ENCODE data around the gene RAB1B. TPM values are rescaled to one million over a fixed set of nuclear protein-coding genes. Genes with fewer than 3 reads are reported as not detected.

Gene RAB1B
- total and polyA plus RNA-seq, 3 donors from 2014 or later: 63.2 to 180 (median 107) TPM

GRCh38 chr11:66266378-66267038 lies 1.9 kb upstream of the RAB1B start:
- 62 to 77% methylated on average over 14 to 19 of the region's 20 CpGs for WGBS, 2 donors
- intact Hi-C loops (cut with DNase I; ENCODE audit: low total_unique reads): no loop called here
- Histone ChIP-seq H3K9me3 (no peaks in the 10 kb centered on the region), H3K27me3 (no peaks in the 10 kb centered on the region), H3K4me3 (peak overlapping the region; percentile 67 to 79), H3K4me1 (peaks cover 11% of the 10 kb centered on the region), H3K27ac (peak overlapping the region; percentile 96 to 97), H3K36me3 (ENCODE audit: low read depth, missing control alignments) (no peaks in the 10 kb centered on the region)
- no peak for DNase-seq
- TF ChIP-seq, protein P1, sequence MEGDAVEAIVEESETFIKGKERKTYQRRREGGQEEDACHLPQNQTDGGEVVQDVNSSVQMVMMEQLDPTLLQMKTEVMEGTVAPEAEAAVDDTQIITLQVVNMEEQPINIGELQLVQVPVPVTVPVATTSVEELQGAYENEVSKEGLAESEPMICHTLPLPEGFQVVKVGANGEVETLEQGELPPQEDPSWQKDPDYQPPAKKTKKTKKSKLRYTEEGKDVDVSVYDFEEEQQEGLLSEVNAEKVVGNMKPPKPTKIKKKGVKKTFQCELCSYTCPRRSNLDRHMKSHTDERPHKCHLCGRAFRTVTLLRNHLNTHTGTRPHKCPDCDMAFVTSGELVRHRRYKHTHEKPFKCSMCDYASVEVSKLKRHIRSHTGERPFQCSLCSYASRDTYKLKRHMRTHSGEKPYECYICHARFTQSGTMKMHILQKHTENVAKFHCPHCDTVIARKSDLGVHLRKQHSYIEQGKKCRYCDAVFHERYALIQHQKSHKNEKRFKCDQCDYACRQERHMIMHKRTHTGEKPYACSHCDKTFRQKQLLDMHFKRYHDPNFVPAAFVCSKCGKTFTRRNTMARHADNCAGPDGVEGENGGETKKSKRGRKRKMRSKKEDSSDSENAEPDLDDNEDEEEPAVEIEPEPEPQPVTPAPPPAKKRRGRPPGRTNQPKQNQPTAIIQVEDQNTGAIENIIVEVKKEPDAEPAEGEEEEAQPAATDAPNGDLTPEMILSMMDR (IDR thresholded peaks at IDR 0.05): no peak
- TF ChIP-seq POLR2A (IDR thresholded peaks at IDR 0.05): no peak

DNA sequence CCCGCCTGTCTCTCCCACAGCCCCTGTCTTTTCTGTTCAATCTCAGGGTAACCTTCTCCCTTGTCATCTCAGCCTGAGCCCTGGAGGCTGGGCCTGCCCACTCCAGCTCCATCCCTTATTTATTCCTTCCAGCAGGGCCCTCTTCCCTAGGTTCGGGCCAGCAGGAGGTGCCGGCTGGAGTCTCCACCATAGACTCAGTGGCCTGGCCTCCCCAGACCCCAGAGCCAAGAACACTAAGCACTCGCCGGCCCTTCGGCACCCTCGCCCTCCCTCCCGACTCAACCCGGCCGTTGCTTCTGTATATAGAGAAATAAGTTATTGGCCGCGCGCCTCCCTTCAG lies 1.4 kb upstream of the RAB1B start:
- Histone ChIP-seq H3K27ac (peak overlapping the region; percentile 96 to 97), H3K9me3 (no peaks in the 10 kb centered on the region), H3K4me1 (peaks cover 11% of the 10 kb centered on the region), H3K4me3 (peak overlapping the region; percentile 67 to 79), H3K36me3 (ENCODE audit: low read depth, missing control alignments) (no peaks in the 10 kb centered on the region), H3K27me3 (no peaks in the 10 kb centered on the region)
- DNase-seq: no peak
- no peak for TF ChIP-seq POLR2A (IDR thresholded peaks at IDR 0.05)
- TF ChIP-seq, protein P1 (IDR thresholded peaks at IDR 0.05): peak in 1 of 3 experiments; percentile 20
- intact Hi-C loops (cut with DNase I; ENCODE audit: low total_unique reads): no loop called here
- WGBS, 2 donors: 9 to 11% methylated on average over 13 of the region's 13 CpGs

GRCh38 chr11:66267379-66268243 lies 828 bp upstream of the RAB1B start:
- Histone ChIP-seq H3K4me3 (peak overlapping the region; percentile 67 to 79), H3K27me3 (no peaks in the 10 kb centered on the region), H3K9me3 (no peaks in the 10 kb centered on the region), H3K4me1 (peaks cover 11% of the 10 kb centered on the region), H3K36me3 (ENCODE audit: low read depth, missing control alignments) (no peaks in the 10 kb centered on the region), H3K27ac (peak overlapping the region; percentile 96 to 97)
- 0% methylated on average over 9 to 60 of the region's 61 CpGs for WGBS, 2 donors
- peak; percentile 94 for DNase-seq
- TF ChIP-seq, protein P1 (IDR thresholded peaks at IDR 0.05): peak in 2 of 3 experiments; percentile 11 to 19
- no peak for TF ChIP-seq POLR2A (IDR thresholded peaks at IDR 0.05)
- intact Hi-C loops (cut with DNase I; ENCODE audit: low total_unique reads): no loop called here

DNA sequence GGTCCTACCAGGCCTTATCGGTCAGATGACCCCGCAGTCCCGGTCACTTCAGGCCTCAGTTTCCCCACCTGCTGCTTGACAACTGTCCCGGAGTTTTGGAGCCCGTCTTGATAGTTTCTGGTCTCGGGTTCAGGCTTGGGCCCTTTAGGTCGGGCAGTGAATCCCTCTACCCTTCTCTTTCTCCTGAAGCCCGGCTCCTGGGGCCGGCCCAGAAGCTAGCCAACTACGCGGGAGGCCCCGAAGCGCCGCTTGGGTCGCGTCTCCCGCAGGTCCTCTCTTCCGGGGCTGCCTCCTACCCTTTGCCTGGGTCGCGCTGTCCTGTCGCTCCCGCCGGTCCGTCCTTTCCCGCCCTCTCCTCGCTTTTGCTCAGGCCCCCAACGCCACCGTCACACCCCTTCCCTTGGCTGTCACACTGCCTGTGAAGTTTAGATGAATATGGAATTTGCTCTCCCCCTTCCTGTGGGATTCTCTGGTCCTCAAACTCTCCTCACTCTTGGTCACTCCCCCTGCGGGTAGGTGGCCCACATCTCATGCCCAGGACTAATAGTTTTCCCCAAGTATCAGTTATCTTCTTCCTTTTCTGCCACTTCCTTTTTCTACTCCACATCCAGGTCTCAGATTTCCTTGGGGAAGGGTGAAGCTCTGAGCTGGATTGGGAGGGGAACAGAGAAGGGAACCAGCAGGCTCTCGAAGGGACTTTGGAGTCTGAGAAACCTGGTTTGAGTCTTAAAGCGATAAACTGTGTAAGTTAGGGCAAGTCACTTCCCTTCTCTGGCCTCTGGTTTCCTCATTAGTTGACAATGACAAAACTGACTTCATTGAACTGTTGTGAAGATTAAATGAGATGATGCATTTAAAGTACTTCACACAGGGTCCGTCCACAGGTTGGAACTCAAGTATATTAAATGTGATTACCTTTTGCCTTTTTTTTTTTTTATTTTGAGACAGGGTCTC lies 790 bp downstream of the RAB1B start:
- H3K9me3 ChIP-seq: no peaks in the 10 kb centered on the region
- 3 to 4% methylated on average over 21 to 32 of the region's 32 CpGs for WGBS, 2 donors

More for the DNA sequence above, 790 bp downstream of the RAB1B start:
- H3K36me3 ChIP-seq (ENCODE audit: low read depth, missing control alignments): no peaks in the 10 kb centered on the region
- DNase-seq: no peak
- H3K4me1 ChIP-seq: peaks cover 11% of the 10 kb centered on the region
- TF ChIP-seq POLR2A (IDR thresholded peaks at IDR 0.05): no peak
- TF ChIP-seq, protein P1 (IDR thresholded peaks at IDR 0.05): peak in 1 of 3 experiments; percentile 7
- no peaks in the 10 kb centered on the region for H3K27me3 ChIP-seq
- H3K27ac ChIP-seq: peak overlapping the region; percentile 96 to 97
- intact Hi-C loops (cut with DNase I; ENCODE audit: low total_unique reads): no loop called here
- peak overlapping the region; percentile 67 to 79 for H3K4me3 ChIP-seq
